IPS-20b (cell line): Measurements from ENCODE around the gene JPT2.
"Not testable (repeated sequence)": the region's sequence is repeated elsewhere in the genome, so short reads cannot be mapped to it uniquely, and the experiment has no call there.

Source experiments
- H3K27ac ChIP-seq: one replicate; pipeline ENCODE4 v1.5.1; 2013; ENCODE audit warnings: low read length
- H3K27me3 ChIP-seq: 2 replicates; pipeline ENCODE4 v1.6.1; 2013; ENCODE audit warnings: mild to moderate bottlenecking, low read length, inconsistent platforms; ENCODE audit not compliant: insufficient read depth
- H3K36me3 ChIP-seq: 2 replicates; pipeline ENCODE4 v1.6.1; 2013; ENCODE audit warnings: low read depth, mild to moderate bottlenecking, inconsistent platforms, low read length, moderate library complexity; ENCODE audit not compliant: insufficient read depth
- H3K4me1 ChIP-seq: 2 replicates; pipeline ENCODE4 v1.6.1; 2013; ENCODE audit warnings: mild to moderate bottlenecking, control low read depth, inconsistent platforms, low read length, moderate library complexity; ENCODE audit not compliant: insufficient read depth
- H3K4me3 ChIP-seq: 2 replicates; pipeline ENCODE4 v1.5.1; 2013; ENCODE audit warnings: mild to moderate bottlenecking, low read length, inconsistent platforms
- H3K9ac ChIP-seq: 2 replicates; pipeline ENCODE4 v1.6.1; 2013; ENCODE audit warnings: low read depth, mild to moderate bottlenecking, inconsistent platforms, low read length, moderate library complexity
- H3K9me3 ChIP-seq: 2 replicates; pipeline ENCODE4 v1.6.1; 2013; ENCODE audit warnings: mild to moderate bottlenecking, low read depth, low read length, inconsistent platforms; ENCODE audit not compliant: insufficient read depth

The JPT2 gene

DNA sequence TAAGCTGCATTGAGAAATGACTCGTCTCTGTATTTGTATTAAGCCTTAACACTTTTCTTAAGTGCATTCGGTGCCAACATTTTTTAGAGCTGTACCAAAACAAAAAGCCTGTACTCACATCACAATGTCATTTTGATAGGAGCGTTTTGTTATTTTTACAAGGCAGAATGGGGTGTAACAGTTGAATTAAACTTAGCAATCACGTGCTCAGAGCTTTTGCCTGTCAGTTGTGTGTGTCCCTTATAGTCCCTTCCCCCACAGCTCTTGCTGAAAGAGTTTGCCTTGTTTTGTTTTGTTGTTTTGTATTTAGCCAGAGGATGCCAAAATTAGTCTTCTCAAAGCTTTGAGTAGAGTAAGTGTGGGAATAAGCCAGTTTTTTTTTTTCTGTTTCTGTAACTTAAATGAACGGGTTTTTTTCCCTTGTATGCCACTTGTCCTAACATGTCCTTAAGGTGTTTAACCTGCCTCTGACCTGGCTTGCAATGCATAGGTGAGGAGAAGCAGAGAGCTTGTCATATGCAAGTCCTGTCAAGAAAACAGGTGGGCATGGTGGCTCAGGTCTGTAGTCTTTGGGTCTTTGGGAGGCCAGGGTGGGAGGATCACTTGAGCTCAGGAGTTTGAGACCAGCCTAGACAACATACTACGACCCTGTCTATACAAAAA is 23.3 kb downstream of the JPT2 start:
- H3K27ac ChIP-seq = no peak overlapping the region
- no peaks in the 10 kb centered on the region for H3K9me3 ChIP-seq
- H3K9ac ChIP-seq = no peak overlapping the region
- no peaks in the 10 kb centered on the region for H3K4me1 ChIP-seq
- H3K4me3 ChIP-seq = no peak overlapping the region
- peaks cover 66% of the 10 kb centered on the region for H3K36me3 ChIP-seq
- H3K27me3 ChIP-seq = no peaks in the 10 kb centered on the region

DNA sequence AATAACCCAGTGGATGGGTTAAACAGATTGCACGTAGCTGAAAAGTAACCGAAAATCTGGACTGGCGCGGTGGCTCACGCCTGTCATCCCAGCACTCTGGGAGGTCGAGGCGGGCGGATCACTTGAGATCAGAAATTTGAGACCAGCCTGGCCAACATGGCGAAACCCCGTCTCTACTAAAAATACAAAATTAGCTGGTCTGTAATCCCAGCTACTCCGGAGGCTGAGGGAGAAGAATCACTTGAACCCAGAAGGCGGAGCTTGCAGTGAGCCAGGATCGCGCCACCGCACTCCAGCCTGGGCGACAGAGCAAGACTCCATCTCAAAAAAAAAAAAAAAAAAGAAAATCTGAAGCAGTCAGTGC is 27.2 kb downstream of the JPT2 start:
- H3K27me3 ChIP-seq, H3K4me1 ChIP-seq, H3K9me3 ChIP-seq: not testable (repeated sequence)
- Histone ChIP-seq H3K9ac (peak overlapping the region; percentile 88), H3K27ac (peak overlapping the region; percentile 40), H3K4me3 (peak overlapping the region; percentile 93), H3K36me3 (peaks cover 26% of the 10 kb centered on the region)

DNA sequence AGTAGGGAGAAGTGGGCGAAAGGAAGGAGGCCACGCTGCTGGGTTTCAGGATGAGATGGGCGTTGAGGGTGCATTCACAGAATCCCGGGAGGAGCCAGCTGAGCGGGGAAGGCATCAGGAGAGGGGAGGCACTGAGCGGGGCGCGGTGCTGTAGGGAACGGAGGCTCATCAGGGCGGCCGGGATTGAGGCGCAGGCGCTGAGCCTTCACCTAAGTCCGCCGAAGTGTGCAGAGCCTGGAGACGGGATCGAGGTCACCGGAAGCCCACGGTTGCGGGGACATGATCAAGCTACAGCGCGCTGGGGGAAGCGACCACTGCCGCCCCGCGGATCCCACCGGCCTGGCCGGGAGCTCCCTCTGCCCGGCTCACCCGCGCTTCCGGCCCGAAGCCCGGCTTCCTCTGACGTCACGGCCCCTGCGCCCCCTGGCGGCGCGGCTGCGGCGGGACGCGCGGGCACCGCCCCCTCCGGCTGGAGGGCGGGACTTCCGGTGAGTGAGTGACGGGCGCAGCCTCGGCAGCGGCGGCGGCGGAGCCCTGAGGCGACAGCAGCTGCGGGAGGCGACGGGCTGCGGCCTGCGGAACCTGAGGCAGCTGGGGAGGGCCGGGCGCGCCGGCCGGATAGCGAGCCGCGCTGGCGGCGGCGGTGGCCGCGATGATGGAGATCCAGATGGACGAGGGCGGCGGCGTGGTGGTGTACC is 27.8 kb downstream of the JPT2 start, which contains the start of gene MAPK8IP3:
MAPK8IP3 (plus strand) TSS at position 508 of the 698 bp plus-strand sequence; CDS start at position 653, 145 bp downstream.
- Histone ChIP-seq H3K9me3 (no peaks in the 10 kb centered on the region), H3K27ac (peak within 1 kb of the TSS; percentile 40), H3K4me1 (0 out of 2 replicates have a peak, but pooled peaks cover 4% of the 10 kb centered on the region), H3K27me3 (no peaks in the 10 kb centered on the region), H3K4me3 (peak within 1 kb of the TSS; percentile 93), H3K36me3 (peaks cover 21% of the 10 kb centered on the region), H3K9ac (peak within 1 kb of the TSS; percentile 88)

- H3K27ac ChIP-seq = no peak overlapping the region
Observed at GRCh38 chr16:1706386-1707192, 28.5 kb downstream of the JPT2 start.

DNA sequence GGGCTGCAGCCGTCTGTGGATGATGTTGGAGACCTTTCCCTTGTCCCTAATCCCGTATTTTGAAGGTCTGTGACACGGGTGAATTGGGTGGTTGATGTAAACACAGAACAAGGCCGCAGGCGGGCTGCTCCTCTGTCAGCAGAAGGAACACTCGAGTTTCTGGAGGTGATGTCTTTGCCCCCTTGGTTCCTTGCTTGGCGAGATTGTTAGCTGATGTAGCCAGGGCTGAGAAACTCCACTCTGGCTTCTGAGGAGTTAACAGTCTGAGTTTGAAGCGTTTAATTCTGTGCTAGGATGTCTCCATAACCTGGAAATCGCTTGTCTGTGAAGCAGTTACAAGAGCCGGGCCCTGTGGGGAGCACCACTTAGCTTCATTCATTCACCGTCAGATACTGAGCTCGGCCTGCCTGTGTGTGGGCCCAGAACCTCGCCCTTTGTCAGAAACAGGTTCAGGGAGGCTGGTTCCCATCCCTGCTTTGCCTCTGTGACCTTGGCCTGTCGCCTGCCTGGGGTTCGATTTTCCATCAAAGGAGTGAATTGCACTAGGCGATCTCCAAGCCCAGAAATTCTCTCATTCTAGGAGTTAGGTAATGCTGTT is 29.2 kb downstream of the JPT2 start:
- no peak overlapping the region for H3K27ac ChIP-seq

More at GRCh38 chr16:1706386-1707192, 28.5 kb downstream of the JPT2 start:
- peak overlapping the region; percentile 93 for H3K4me3 ChIP-seq
- 0 out of 2 replicates have a peak, but pooled peaks cover 4% of the 10 kb centered on the region for H3K4me1 ChIP-seq
- H3K9ac ChIP-seq = peak overlapping the region; percentile 88; the same call in 1 of the 2 replicates
- H3K27me3 ChIP-seq = no peaks in the 10 kb centered on the region
- peaks cover 14% of the 10 kb centered on the region for H3K36me3 ChIP-seq
- H3K9me3 ChIP-seq = no peaks in the 10 kb centered on the region

GRCh38 chr16:1708083-1708767 is 30.1 kb downstream of the JPT2 start:
- 0 out of 2 replicates have a peak, but pooled peaks cover 2% of the 10 kb centered on the region for H3K36me3 ChIP-seq
- H3K9me3 ChIP-seq = no peaks in the 10 kb centered on the region
- peaks cover 9% of the 10 kb centered on the region; the same call in 1 of the 2 replicates for H3K4me1 ChIP-seq
- no peaks in the 10 kb centered on the region for H3K27me3 ChIP-seq
- no peak overlapping the region for H3K9ac ChIP-seq
- H3K4me3 ChIP-seq = peak overlapping the region; percentile 93; the same call in 1 of the 2 replicates
- no peak overlapping the region for H3K27ac ChIP-seq

More for the DNA sequence above, 29.2 kb downstream of the JPT2 start:
- H3K9ac ChIP-seq = peak overlapping the region; percentile 52; the same call in 1 of the 2 replicates
- H3K4me1 ChIP-seq = 0 out of 2 replicates have a peak, but pooled peaks cover 4% of the 10 kb centered on the region
- peak overlapping the region; percentile 93 for H3K4me3 ChIP-seq
- no peaks in the 10 kb centered on the region for H3K27me3 ChIP-seq
- peaks cover 6% of the 10 kb centered on the region for H3K36me3 ChIP-seq
- no peaks in the 10 kb centered on the region for H3K9me3 ChIP-seq

DNA sequence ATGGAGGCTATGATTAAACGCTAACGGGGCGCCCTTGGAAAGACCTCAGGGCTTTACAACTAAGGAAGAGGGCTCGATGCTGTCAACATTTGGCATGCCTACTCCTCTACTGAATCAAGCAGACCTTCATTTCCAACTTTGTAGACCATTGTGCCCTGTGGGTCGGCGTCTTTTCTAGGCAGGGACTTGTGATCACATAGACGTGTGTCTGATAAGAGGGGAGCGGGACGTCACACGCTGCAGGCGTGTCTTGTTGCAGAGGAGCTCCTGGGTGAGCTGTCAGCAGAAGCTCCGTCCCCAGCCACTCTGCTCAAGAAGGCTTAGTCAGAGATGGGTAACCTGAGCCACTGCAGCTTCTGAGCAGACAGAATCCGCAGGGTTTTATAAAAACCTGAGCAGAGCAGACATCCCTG is 30.7 kb downstream of the JPT2 start:
- Histone ChIP-seq H3K9ac (no peak overlapping the region), H3K27me3 (no peaks in the 10 kb centered on the region), H3K4me1 (peaks cover 14% of the 10 kb centered on the region; the same call in 1 of the 2 replicates), H3K27ac (no peak overlapping the region), H3K9me3 (no peaks in the 10 kb centered on the region), H3K36me3 (no peaks in the 10 kb centered on the region), H3K4me3 (no peak overlapping the region)

GRCh38 chr16:1709356-1709755 is 31.3 kb downstream of the JPT2 start:
- Histone ChIP-seq H3K4me3 (no peak overlapping the region), H3K4me1 (peaks cover 20% of the 10 kb centered on the region; the same call in 1 of the 2 replicates), H3K36me3 (no peaks in the 10 kb centered on the region), H3K9ac (no peak overlapping the region), H3K27ac (no peak overlapping the region), H3K9me3 (no peaks in the 10 kb centered on the region), H3K27me3 (no peaks in the 10 kb centered on the region)

DNA sequence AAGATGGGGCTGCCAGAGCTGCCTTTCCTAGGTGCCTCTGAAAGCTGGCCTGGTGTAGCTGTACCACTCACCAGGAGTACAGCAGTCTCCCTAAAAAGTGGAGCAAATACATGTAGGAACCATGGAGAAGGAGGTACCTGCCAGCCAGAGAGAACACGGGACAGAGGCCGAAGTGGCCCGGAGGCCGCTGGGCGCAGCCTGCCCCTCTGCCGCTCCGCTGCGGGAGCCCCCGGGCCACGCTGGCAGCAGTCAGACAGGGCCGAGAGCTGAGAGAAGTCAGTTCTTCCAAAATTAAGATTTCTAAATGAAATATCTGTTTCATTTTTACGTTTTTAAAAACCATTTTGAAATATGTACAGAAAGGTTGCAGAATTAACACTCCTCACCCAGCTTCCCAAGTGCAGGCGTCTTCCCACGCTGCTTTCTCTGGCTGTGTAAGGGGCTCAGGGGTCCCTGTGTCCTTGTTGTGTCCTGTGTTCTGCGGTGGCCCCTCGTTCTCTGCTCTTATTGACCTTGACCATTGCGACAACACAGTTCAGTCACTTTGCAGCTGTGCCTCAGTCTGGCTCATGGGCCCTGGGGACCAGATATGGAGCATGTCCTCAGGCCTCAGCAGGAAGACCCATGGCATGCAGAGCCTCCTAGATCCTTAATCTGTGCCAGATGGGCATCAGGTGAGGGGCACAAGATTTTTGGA is 32.9 kb downstream of the JPT2 start:
- peaks cover 23% of the 10 kb centered on the region; the same call in 1 of the 2 replicates for H3K4me1 ChIP-seq

GRCh38 chr16:1712791-1713261 is 34.7 kb downstream of the JPT2 start:
- no peak overlapping the region for H3K27ac ChIP-seq
- no peak overlapping the region for H3K4me3 ChIP-seq
- H3K4me1 ChIP-seq = peaks cover 19% of the 10 kb centered on the region; the same call in 1 of the 2 replicates
- no peaks in the 10 kb centered on the region for H3K36me3 ChIP-seq
- H3K9ac ChIP-seq = no peak overlapping the region
- no peaks in the 10 kb centered on the region for H3K9me3 ChIP-seq
- H3K27me3 ChIP-seq = no peaks in the 10 kb centered on the region

More for the DNA sequence above, 32.9 kb downstream of the JPT2 start:
- Histone ChIP-seq H3K4me3 (no peak overlapping the region), H3K9ac (no peak overlapping the region; the same call in 1 of the 2 replicates), H3K27me3 (no peaks in the 10 kb centered on the region), H3K9me3 (no peaks in the 10 kb centered on the region), H3K27ac (no peak overlapping the region), H3K36me3 (no peaks in the 10 kb centered on the region)
